Uterus (tissue), 2 donors: ENCODE results near the gene BMP2.

Experiments
- CTCF ChIP-seq, 4 experiments: fragments of 200-600 bp in 2 of 4; fragments of 450-650 bp in 2 of 4; sonication (generic) in 2 of 4; IDR thresholded peaks; one replicate each; pipeline ENCODE4 v1.5.1; 2016 to 2019; ENCODE audit warnings: antibody characterized with exemption in 4 of 4, mild to moderate bottlenecking in 2 of 4, moderate library complexity in 1 of 4
- POLR2A ChIP-seq, 2 donors: fragments of 450-650 bp; IDR thresholded peaks; one replicate each; pipeline ENCODE4 v1.6.1; 2016; ENCODE audit warnings: antibody characterized with exemption in 2 of 2, mild to moderate bottlenecking in 1 of 2, moderate library complexity in 1 of 2

GRCh38 chr20:6784767-6785166, 17.3 kb downstream of the BMP2 start:
- no peak for TF ChIP-seq CTCF (IDR thresholded peaks at IDR 0.05)
- no peak for TF ChIP-seq POLR2A (IDR thresholded peaks at IDR 0.05)
